AG04449 (cell line): Measurements from ENCODE around the gene SMAD4.

Experiments
- CTCF ChIA-PET: fragments of 350-600 bp; formaldehyde crosslinking; extraction: SDS; loops from one replicate; lab custom pipeline; 2021; ENCODE audit warnings: antibody characterized with exemption; lab: Yijun Ruan, JAX
- POLR2A ChIA-PET: fragments of 400-600, 350-600 bp; formaldehyde crosslinking; extraction: SDS; loops from one replicate; lab custom pipeline; 2020; ENCODE audit warnings: antibody characterized with exemption, inconsistent platforms; lab: Yijun Ruan, JAX
- DNase-seq: peaks from one replicate; pipeline ENCODE4 v3.0.0-alpha.2; 2010; ENCODE audit warnings: low read depth, low spot score
- H3K4me3 ChIP-seq: 2 replicates; pipeline ENCODE4 v1.5.1; 2011; ENCODE audit warnings: low read depth, mild to moderate bottlenecking, control low read depth, low read length
- CTCF ChIP-seq: IDR thresholded peaks from one replicate; pipeline ENCODE4 v1.5.1; 2011; ENCODE audit warnings: mild to moderate bottlenecking, moderate library complexity, low read length, control low read depth, inconsistent platforms; ENCODE audit not compliant: insufficient read depth; ENCODE audit errors: missing control alignments

The SMAD4 gene

GRCh38 chr18:51125976-51126375 lies 96.0 kb downstream of the SMAD4 start:
- ChIA-PET POLR2A (interaction anchor here (0.6 kb wide), 1 partner anchor 1745 kb away, joined by 3 read pairs; no protein-coding TSS in a partner anchor), CTCF (no interaction called here)
- H3K4me3 ChIP-seq: no peak overlapping the region
- no peak for DNase-seq
- no peak for TF ChIP-seq CTCF

GRCh38 chr18:51127664-51128063 lies 97.7 kb downstream of the SMAD4 start:
- no peak overlapping the region for H3K4me3 ChIP-seq
- TF ChIP-seq CTCF: no peak
- no peak for DNase-seq
- POLR2A ChIA-PET: no interaction called here
- CTCF ChIA-PET: no interaction called here

- no peak for DNase-seq
- POLR2A ChIA-PET: interaction anchor here (0.5 kb wide), 1 partner anchor 37 kb away, joined by 3 read pairs; no protein-coding TSS in a partner anchor
- CTCF ChIA-PET: interaction anchor here (1.4 kb wide), 1 partner anchor 18 kb away, joined by 3 read pairs; no protein-coding TSS in a partner anchor
- no peak for TF ChIP-seq CTCF
- no peak overlapping the region for H3K4me3 ChIP-seq
These were observed 98.5 kb downstream of the SMAD4 start for GRCh38 chr18:51128533-51128932.

- TF ChIP-seq CTCF: no peak
- CTCF ChIA-PET: interaction anchor here (1.0 to 1.1 kb wide), 2 partner anchors 22 to 312 kb away, joined by 3 to 7 read pairs; no protein-coding TSS in a partner anchor
- DNase-seq: no peak
- POLR2A ChIA-PET: no interaction called here
- H3K4me3 ChIP-seq: no peak overlapping the region
These were observed 102.4 kb downstream of the SMAD4 start for GRCh38 chr18:51132256-51132935.

GRCh38 chr18:51133580-51134160 lies 103.7 kb downstream of the SMAD4 start:
- ChIA-PET CTCF (interaction anchor here (1.0 to 1.5 kb wide), 3 partner anchors 9 to 313 kb away, joined by 3 to 7 read pairs (median 3); no protein-coding TSS in a partner anchor), POLR2A (no interaction called here)
- no peak for TF ChIP-seq CTCF
- DNase-seq: no peak
- H3K4me3 ChIP-seq: no peak overlapping the region
